GM21723 (cell line): ENCODE data around the gene PLA2G4C.
"Not testable (repeated sequence)": the region's sequence is repeated elsewhere in the genome, so short reads cannot be mapped to it uniquely, and the experiment has no call there.

Experiments
- ATAC-seq: cut with Tn5 transposase; IDR thresholded peaks from one replicate; pipeline ENCODE4 v1.9.1; 2021; ENCODE audit warnings: mild to moderate bottlenecking, moderate library complexity; ENCODE audit not compliant: unreplicated experiment

The PLA2G4C gene

DNA sequence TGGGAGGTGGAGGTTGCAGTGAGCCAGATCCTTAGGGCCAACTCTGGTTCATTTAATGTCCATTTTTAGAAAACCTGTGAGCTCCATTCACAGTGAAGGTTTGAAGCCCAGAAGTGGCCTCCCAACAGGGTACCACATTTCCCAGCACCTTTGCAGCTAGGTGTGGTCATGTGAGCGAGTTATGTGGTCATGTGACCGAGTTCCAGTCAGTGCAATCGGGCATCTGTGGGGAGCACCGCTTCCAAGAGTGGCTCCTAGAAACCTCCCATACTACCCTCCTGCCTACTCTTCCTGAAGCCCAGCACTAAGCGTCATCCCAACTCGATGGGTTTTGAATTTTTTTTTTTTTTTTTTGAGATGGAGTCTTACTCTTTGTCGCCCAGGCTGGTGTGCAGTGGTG is 663 bp upstream of the PLA2G4C start:
- ATAC-seq: no peak

DNA sequence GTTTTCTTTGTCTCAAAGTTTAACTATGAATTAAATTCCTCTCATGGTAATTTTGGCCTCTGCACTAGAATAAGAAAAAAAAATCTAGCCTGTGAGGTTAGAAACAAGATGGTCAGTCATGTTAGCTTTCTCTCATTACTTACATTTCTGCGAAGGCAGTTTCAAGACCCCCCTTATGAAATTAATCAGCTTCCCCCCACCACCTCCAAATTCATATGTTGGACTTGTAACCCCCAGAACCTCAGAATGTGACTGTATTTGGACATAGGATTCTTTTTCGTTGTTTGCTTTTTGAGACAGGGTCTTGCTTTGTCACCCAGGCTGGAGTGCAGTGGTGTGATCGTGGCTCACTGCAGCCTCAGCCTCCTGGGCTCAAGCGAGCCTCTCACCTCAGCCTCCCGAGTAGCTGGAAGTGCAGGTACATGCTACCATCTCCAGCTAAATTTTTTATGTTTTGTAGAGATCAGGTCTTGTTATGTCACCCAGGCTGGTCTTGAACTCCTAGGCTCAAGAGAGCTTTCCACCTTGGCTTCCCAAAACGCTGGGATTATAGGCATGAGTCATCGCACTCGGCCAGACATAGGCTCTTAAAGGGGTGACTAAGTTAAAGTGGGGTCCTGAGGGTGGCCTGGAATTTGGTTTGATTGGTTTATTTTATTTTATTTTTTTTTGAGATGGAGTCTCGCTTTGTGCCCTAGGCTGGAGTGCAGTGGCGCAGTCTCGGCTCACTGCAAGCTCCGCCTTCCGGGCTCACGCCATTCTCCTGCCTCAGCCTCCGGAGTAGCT is 1.4 kb downstream of the PLA2G4C start:
- ATAC-seq: no peak

DNA sequence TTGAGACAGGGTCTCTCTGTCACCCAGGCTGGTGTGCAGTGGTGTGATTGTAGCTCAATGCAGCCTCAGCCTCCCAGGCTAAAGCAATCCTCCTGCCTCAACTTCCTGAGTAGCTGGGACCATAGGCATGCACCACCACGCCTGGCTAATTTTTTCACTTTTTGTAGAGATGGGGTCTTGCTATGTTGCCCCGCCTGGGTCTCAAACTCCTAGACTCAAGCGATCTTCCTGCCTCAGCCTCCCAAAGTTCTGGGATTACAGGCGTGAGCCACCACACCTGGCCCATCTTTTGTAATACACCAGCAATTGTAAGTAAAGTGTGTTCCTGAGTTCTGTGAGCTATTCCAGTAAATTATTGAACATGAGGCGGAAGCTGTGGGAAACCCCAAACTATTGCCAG is 6.7 kb downstream of the PLA2G4C start:
- ATAC-seq: no peak

DNA sequence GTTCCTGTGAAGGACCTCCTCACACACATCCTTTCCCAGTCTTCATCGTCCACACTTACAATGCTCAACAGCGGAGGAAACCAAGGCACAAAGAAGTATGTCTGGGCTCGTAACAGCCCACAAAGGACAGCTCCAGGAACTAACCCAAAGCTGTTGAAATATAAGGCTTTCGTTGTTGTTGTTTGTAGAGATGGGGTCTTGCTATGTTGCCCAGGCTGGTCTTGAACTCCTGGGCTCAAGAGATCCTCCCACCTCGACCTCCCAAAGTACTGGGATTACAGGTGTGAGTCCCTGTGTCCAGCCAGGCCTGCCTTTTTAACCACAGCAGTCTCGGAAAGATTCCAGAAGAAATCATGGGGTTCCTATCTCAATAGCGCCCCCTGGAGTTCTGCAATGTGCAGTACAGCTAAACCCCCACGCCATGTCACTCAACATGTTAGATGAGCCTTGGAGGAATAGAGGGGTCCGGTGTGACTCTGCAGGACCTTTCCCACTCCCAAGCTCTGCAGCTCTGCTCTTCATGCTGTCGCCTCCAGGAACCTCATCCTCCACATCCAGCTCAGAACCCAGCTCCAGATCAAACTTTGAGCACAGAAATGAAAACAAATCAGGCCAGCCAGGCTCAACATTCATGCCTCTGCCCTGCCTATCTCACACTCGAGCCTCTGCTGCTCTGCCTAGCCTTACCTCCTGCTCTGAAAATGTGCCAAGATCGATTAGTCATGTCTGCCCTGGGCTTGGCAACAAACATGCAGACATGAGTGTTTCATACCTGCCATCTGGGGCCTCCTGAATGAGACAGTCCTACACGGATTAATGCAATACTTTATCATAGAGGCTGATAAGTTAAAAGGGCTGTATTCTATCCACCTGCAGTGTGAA is 7.5 kb downstream of the PLA2G4C start:
- ATAC-seq: no peak

DNA sequence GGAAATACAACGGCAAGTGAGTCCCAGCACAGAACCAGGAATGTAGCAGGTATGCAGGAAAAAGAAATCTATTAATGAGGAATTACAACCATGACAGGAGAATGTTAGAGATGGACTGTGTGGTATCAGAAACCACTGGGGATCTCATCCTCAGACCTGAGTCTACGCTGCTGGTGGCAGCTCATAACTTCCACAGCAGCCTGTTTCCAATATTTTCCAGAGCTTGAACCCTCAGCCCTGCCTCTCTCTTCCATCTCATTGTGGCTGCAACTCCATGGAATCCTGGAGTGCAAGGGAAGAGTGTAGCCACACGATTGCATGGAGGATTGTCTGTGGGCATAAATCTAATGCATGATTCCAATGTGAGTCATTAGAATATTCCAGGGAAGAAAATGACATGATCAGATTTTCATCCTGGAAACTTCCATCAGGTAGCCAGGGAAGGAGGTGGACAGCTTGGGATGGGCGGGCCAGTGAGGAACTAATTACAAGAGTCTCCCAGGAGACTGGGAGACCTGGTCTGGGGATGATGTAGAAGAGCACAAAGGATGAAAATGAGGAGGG is 14.9 kb downstream of the PLA2G4C start:
- ATAC-seq: no peak

DNA sequence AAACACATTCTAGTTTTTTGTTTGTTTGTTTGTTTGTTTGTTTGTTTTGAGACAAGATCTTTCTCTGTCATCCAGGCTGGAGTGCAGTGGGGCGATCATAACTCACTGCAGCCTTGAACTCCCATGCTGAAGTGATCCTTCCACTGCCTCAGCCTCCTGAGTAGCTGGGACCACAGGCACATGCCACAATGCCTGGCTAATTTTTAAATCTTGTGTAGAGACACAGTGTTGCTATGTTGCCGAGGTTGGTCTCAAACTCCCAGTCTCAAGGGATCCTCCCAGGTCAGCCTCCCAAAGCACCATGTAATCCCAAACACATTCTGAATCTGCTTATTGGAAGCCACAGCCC is 15.8 kb downstream of the PLA2G4C start:
- ATAC-seq: no peak

DNA sequence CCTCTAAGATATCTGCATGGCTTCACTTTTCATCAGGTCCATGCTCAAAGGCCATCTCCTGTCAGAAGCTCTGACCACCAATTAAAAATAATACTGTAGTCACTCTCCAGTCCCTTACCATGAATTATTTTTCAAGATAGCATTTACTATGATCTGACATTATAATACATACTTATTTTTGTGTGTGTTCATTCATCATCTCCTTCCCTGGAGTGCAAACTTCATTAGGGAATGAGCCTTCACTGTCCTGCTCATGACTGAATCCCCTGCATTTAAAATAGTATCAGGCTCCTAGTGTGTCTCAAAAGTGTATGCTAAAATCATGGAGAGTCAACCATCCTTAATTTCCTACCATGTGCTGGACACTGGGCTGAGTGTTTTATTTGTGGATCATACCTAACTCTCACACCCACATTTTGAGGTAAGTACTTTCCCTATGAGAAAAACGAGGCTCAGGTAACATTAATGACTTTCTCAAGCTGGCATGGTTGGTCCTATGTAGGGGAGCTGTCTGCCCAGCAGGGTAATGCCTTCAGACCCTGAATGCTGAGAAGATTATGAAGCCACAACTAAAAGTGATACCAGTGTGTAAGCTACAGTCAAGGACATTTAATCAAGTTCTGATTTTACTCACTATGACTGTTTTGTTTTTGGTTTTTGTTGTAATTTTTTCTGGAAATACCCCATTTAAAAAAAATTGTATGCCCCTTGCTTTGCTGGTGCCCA is 16.3 kb downstream of the PLA2G4C start:
- ATAC-seq: no peak

DNA sequence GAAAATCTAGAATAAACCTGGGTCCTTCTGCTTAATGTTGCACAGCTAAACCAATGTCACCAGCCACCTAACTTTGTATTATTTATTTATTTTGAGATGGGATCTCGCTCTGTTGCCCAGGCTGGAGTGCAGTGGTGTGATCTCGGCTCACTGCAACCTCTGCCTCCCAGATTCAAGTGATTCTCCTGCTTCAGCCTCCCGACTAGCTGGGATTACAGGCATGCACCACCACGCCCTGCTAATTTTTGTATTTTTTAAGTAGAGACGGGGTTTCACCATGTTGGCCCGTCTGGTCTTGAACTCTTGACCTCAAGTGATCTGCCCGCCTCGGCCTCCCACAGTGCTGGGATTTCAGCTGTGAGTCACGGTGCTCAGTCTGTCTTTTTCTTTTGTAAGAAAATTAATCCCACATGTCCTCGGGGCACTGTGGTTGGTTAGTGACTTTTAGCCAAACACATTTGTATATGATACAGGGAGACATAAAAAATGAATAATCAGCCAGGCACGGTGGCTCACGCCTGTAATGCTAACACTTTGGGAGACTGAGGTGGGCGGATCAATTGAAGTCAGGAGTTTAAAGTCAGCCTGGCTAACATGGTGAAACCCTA is 19.4 kb downstream of the PLA2G4C start:
- ATAC-seq: not testable (repeated sequence)

DNA sequence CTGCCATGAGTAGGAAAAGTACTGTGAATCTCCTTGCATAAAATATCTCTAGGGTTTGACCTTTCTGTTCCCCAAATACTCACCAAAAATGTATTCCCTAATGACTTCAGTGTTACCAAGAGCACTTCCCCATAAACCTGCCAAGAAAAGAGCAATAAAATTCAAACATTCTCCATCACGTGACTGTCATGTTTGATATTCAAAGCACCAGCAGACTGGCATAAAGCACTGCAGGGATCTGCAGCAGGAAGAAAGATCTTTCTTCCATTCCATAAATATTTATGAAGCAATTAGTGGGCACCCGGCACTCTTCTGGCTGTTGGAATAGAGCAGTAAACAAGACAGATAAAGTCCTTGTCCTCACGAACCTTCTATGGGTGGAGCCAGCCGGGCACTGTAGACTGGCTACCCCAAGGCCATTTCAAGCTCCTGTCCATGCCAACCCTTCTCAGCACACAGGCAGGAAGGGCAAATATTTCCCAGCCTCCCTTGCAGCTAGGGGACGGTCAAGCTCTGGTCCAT is 20.3 kb downstream of the PLA2G4C start:
- no peak for ATAC-seq

DNA sequence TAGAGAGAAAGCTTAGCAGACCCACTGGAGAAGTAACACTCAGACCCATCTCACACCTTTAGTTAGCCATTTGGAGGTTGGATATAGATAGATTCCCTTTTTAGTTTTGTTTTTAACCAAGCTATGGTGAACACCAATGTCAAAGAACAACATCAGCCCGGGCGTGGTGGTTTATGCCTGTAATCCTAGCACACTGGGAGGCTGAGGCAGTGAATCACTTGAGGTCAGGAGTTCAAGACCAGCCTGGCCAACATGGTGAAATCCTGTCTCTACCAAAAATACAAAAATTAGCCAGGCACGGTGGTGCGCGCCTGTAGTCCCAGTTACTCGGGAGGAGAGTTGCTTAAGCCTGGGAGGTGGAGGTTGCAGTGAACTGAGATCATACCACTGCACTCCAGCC is 21.6 kb downstream of the PLA2G4C start:
- ATAC-seq: not testable (repeated sequence)

DNA sequence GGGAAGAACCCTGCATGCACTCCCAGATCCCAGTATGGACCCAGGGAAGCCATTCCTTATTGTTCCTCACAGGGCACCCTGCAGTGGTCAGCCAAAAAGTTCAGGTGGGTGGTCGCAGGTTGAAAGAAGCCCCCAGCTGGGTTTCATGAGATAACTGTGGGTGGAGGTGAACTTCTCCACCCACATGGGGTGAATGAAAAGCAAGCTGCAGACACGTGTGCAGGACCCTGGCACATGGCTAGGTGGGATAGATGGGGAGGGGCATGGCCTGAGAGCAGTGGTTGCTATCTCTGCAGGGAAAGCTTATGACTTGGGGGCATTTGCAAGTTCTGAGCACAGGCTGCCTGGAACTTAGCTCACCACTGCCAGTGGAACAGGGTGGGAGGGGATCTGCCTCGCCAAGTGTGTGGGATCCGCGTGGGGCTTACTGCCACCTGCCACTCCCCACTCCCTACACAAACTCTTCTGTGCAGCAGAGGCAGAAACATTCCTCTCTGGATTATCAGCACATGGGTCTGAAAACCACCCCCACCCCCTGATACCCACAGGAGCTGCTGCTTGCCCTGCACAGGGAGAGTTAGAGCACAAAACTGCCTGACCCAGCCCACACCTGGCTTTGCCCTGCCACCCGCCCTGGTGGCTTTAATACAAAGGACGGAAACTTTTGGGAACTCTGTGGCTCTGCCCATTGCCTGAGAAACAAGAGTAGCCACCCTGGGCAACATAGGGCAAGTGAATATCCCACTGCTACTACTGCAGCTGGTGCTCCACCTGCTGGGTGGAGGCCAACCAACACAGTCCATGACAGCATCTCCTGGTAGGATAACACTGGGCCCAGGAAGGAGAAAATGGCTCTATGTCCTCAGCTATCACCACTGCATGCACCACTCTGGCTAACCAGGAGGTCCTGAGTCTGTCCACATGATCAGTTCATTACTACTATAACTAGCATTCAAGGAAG is 24.4 kb downstream of the PLA2G4C start:
- no peak for ATAC-seq

DNA sequence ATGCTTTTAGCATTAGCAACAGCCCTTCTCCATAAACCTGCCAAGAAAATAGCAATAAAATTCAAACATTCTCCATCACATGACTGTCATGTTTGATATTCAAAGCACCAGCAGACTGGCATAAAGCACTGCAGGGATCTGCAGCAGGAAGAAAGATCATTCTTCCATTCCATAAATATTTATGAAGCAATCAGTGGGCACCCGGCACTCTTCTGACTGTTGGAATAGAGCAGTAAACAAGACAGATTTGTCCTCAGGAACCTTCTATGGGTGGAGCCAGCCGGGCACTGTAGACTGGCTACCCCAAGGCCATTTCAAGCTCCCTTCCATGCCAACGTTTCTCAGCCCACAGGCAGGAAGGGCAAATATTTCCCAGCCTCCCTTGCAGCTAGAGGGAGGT is 25.5 kb downstream of the PLA2G4C start:
- ATAC-seq: no peak

DNA sequence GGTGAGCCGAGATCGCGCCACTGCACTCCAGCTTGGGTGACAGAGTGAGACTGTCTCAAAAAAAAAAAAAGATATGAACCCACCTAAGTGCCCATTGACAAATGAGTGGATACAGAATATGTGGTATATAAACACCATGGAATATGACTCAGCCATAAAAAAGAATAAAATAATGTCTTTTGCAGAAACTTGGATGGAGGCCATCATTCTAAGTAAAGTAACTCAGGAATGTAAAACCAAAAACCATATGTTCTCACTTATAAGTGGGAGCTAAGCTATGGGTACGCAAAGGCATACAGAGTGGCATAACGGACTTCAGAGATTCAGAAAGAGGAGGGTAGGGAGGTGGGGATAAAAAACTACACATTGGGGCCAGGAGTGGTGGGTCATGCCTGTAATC is 29.5 kb downstream of the PLA2G4C start:
- no peak for ATAC-seq

DNA sequence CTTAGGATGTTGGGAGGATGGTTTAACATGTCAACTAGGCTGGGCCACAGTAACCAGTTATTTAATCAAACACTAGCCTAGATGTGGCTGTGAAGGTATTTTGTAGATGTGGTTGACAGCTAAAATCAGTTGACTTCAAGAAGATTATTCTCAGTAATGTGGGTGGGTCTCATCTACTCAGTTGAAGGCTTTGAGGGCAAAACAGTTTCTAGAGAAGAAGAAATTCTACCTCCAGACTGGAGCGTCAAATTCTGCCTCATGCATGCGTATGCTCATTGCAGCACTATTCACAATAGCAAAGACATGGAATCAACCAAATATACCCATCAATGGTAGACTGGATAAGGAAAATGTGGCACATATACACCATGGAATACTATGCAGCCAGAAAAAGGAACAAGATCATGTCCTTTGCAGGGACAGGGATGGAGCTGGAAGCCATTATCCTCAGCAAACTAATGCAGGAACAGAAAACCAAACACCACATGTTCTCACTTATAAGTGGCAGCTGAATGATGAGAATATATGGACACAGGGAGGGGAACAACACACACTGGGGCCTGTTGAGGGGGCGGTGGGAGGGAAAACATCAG is 40.3 kb downstream of the PLA2G4C start:
- not testable (repeated sequence) for ATAC-seq

DNA sequence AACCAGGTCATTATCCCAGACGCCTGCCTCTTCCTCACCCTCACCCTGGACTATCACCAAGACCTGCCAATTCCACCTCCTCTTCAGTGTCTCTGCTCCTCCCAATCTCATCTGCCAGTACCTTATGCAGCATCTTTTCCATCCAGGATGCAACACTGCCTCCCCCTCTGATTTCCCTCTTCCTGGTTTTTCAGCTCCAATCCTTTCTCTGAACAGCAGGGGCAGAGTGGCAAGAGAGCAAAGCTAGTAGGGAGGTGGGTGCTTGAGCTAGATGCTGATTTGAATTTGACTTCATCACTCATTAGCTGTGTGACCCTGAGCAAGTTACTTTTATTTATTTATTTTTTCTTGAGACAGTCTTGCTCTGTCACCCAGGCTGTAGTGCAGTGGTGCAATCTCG is 41.2 kb downstream of the PLA2G4C start:
- no peak for ATAC-seq

DNA sequence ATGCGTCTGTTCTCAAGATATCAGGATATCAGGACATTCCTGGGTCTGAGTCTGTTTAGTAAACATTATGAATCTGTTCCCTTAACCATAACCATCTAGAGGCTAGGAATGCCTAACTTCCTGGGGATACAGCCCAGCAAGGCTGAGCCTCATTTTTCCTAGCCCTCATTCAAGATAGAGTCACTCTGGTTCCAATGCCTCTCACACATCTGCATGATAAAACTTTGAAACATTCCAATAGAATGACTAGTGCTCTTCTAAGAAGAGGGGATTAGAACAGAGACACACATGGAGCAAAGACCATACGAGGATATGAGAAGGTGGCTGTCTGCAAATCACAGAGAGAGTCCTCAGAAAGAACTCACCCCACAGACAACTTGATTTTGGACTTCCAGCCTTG is 46.1 kb downstream of the PLA2G4C start:
- no peak for ATAC-seq

DNA sequence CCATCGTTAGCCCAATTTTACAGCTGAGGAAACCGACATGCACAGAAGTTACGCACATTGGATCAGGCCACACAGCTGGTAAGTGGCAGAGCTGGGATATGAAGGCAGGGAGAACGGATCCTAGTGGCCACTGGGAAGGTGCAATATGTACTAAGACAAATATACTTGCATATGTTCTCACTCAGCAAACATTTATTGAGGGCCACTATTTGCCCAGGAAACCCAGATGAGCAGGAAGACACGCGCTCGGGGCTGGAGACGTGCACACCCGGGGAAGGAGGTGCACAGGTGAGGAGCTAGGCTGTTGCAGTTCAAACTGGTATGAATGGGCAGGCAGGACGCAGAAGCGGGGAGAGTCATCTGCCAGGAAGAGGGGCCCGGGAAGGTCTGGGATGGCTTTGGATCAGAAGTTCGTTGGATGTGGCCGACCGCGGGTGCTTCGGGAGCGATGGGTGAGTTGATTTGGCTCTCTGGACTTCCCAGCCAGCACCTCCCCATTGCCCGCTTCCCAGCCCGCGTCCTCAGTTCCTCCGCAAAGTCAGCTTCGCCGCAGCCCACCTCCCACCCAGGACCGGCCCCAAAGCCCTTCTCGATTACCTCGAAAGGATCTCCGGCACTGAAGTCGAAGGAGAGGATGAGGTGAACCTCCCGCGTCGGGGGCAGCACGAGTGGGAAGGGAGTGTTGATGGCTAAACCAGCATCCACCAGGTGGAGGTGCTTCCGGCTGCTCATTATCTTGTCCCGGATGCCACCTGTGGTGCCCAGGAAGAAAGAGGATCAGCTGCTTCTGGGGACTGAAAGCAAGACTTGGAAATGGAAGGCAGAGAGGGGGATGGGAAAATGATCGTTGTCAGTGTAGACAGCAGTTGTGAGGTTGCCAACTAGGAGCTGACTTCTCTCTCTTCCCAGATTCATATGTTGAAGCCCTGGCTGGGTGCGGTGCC is 48.9 kb downstream of the PLA2G4C start:
- no peak for ATAC-seq

DNA sequence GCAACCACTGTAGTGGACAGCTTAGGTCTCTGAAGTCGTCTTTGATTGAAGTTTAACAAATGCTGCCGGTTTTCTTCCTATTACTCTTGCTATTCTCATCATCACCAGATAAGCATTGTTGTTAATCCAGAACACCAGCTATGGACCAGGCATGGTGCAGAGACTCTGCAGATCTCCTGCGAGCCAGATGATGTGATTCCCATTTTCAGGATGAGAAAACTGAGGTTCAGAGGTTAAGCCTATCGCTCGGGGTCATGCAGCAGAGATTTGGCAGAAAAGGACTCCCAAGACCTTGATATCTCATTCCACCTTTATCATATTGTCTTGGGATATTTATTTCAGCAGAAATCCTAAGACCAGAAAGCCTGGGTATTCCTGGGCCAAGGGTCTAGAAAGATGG is 50.2 kb downstream of the PLA2G4C start:
- no peak for ATAC-seq
